T47D (cell line): ENCODE measurements around the gene EYA2.
"Not testable (repeated sequence)": the region's sequence is repeated elsewhere in the genome, so short reads cannot be mapped to it uniquely, and the experiment has no call there.

Source experiments
- DNase-seq, 2 experiments: peaks; one replicate each; pipeline versions ENCODE4 v3.0.0 to v3.0.0-alpha.2; 2011 to 2012; ENCODE audit warnings: low read depth in 1 of 2, low spot score in 1 of 2
- JUND ChIP-seq: IDR thresholded peaks from 2 replicates; pipeline ENCODE4 v1.6.1; 2012; ENCODE audit warnings: low read depth
- in situ Hi-C: cut with HindIII; loops from 2 replicates; pipeline ENCODE4 v1.10.0; 2016; ENCODE audit warnings: low sequenced_read_pairs, low pct_unique_long_range_greater_than_20kb

EYA2 gene

DNA sequence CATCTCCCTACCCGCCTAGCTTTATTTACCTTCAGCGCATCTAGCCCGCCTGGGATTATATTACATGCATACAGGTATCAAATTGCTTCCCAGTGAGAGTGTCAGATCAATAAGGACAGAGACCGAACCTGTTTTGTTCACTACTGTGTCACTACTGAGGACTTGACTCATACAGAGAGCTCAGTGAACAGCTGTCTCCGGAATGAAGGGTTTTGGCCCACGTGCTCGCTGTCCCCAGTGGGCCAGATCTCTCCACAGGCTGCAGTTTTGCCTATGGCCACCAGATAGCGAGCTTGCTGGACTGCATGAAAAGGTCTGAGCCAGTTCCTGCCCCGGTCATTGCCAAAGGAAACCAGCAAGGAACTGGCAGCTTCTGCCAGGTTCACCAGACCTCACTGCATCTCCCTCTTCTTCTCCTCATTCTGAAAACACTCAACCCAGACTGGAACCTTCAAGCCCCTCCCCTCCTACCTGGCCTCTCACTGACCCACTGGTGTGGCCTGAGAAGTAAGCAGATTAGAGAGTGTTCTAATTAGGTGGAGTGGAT, 311.0 kb downstream of the EYA2 start:
- in situ Hi-C loops: no loop called here
- no peak for TF ChIP-seq JUND
- DNase-seq: peak; percentile 64 to 94

- in situ Hi-C loops, DNase-seq: not testable (repeated sequence)
Observed at GRCh38 chr20:47206552-47206951, 311.9 kb downstream of the EYA2 start.

DNA sequence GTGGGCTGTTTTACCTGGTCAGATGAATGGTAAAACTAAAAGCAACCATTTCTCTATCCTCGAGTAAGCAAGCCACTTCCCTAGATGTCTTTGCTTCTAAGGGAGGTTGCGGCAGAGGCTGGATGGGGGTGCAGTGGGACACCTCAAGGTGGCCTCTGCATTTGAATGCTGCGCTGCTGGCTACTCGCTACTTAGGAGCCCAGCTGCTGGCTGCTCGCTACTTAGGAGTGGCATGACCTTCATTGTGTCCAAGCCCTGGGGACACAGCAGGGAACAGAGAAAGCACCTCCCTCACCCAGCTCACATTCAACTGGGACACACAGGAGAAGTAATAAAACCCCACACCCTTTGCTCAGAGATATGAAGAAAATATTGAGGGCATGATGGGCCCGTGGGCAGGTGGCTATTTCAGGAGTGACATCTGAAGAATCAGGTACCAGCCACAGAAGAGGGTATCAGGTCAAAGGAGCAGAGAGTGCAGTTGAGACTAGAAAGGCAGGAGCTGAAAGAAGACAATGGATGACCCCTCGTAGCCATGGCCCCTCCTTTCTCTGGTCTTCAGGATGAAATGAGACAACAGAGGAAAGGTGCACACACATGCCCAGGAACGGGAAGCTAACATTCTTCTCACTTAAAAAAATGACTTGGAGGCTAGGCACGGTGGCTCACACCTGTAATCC, 312.5 kb downstream of the EYA2 start:
- no peak for DNase-seq
- TF ChIP-seq JUND: no peak
- in situ Hi-C loops: no loop called here

DNA sequence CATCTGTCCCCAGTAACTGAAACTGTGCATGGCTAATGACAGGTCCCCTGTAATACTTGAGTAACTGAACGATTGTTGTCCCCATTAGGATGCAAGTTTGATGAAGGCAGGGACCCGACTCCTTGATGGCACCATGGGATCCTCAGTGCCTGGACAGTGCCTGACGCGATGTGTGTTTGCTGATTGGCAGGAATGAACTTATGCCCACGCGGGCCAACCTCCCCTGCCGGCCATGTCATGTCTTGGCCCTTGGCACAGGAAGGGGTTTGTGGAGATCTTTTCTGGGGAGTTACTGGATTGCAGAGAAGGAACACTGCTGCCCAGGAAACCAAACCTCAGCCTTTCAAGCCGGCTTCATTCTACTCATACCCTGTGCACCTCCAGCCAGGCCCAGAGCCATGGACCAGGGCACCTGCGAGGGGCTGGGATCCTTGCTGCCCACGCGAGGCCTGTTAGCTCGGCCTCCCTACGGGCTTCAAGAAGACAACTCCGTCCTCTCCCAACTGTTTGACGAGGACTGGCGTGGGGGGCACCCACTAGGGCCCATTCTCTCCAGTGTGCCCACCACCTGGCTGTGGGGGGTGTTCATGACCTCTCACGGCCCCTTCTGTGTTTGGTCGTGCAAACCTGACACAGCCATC, 314.0 kb downstream of the EYA2 start:
- in situ Hi-C loops: no loop called here
- no peak for DNase-seq
- TF ChIP-seq JUND: no peak

GRCh38 chr20:47209982-47210381, 315.3 kb downstream of the EYA2 start:
- no peak for TF ChIP-seq JUND

GRCh38 chr20:47210470-47210869, 315.8 kb downstream of the EYA2 start:
- no peak for DNase-seq
- in situ Hi-C loops: no loop called here
- no peak for TF ChIP-seq JUND

More at GRCh38 chr20:47209982-47210381, 315.3 kb downstream of the EYA2 start:
- DNase-seq: no peak
- in situ Hi-C loops: no loop called here

DNA sequence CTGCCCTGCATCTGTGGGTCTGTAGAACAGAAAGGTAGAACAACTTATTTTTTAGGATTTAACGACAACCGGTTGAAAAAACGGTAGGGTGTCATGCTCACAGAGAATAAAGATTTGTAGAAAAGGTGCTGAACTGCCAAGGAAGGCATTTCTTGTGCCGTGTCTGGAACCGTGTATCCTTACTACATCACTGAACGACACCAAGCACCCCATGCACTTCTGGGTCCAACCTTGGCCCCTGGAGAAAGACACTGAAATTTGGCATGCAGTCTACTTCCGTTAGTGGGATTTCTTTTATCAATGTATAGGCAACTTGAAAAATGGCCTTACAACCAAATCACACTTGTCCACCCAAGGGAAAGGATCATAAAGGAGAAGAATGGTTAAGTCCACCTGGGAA, 316.4 kb downstream of the EYA2 start:
- in situ Hi-C loops: no loop called here
- no peak for TF ChIP-seq JUND
- no peak for DNase-seq

DNA sequence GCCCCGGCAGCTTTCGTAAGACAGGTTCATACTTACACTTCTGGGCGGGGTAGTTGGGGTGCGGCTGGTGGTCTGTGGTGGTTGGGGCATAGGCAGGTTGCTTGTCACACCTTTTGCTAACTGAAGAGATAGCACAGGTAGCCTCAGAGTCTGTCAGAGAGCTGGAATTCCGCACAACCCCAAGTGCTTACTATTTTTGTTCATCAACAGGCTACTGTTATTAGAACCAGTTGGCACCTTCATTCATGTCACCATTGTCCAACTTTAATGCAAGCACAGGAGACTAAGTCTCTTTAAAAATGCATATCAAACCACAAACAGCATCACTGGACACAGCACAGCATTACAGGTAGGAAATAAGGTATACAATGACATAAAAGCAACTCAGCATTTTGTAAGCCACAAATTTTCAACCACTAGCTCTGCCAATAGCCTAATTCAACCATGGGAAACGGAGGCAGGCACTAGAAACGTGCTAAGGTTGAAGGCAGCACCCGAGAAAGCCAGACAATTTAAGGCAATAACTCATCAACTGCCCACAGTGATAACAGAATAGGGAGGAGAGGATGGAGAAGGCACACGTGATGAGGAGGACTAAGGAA, 318.1 kb downstream of the EYA2 start:
- in situ Hi-C loops: no loop called here
- no peak for DNase-seq
- no peak for TF ChIP-seq JUND

DNA sequence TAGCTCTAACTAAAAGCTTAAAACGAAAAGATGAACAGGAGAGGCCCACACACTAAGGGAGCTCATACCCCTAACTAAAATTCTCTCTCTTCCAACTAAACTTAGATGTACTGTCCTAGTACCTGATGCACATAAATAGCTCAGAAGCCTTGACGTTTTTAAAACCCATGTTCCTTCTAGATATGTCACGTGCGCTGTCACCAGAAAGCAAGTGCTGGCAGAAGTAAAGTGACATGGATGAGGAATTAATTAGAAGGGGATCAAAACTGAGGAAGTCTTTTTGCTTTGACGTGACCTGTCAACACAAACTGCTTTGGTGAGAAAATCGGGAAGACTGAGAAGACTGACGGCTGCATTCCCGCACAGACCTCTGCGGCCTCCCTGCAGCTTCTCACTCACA, 319.3 kb downstream of the EYA2 start:
- no peak for DNase-seq
- in situ Hi-C loops: no loop called here
- no peak for TF ChIP-seq JUND

GRCh38 chr20:47215653-47216397, 321.2 kb downstream of the EYA2 start:
- in situ Hi-C loops: no loop called here
- TF ChIP-seq JUND: no peak

GRCh38 chr20:47216819-47217410, 322.3 kb downstream of the EYA2 start:
- in situ Hi-C loops: no loop called here
- no peak for TF ChIP-seq JUND
- DNase-seq: no peak

More at GRCh38 chr20:47215653-47216397, 321.2 kb downstream of the EYA2 start:
- no peak for DNase-seq
